ENCODE data around the gene ITGB5.

The ITGB5 gene

DNA sequence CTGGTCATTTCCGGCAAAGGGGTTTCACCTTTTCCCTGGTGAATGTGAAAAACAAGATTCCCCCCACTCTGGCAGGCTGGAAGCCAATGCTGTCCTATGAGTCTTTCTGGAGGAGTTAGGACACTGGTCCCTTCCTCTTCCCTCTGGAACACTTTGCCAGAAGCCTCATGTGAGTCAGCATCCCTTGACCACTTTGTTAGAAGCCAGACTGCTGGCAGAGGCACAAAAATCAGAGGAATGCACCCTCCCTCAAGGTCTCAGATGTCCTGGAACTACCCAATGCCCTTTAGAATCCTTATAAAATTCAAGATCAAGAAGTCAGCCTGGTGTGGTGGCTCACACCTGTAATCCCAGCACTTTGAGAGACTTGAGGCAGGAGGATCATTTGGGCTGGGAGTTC, 26.6 kb downstream of the ITGB5 start:
- no peak for DNase-seq (ENCODE audit: low read depth in 2 of 2)

DNA sequence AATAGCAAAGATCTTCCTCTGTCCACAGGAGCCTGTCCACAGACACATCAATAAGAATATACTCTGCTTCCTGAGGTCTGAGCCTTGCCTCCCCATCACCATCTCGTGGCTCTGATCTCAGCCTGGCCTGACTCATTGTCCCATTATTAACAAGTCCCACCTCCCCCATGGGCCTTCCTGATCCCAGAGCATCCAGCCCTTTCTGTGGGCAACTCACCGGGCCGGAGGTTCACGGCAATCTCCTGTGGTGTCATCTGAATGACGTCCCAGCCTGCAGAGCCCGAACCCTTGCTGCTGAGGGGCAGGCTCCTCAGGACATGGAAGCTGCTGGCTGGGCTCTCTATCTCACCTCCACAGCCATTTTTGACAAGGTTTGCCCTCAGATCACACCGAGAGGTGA, 28.1 kb downstream of the ITGB5 start:
- no peak for DNase-seq (ENCODE audit: low read depth in 2 of 2)

DNA sequence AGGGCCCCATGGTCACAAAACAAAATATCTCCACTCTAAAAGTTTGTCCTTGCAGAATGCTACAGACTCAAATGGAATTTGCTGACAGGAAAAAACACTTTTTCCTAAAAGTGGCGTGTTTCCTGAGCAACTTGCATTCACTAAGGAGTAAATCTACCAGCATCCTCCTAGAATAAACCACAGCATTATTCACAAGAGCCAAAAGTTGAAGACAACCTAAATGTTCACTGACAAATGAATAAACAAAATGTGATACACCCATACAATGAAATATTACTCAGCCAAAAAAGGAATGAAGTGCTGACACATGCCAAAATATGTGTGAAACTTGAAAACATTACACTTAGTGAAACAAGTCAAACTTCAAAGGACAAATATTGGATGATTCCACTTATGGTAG, 28.9 kb downstream of the ITGB5 start:
- no peak for DNase-seq (ENCODE audit: low read depth in 2 of 2)

- DNase-seq (ENCODE audit: low read depth in 2 of 2), result no peak
These were observed 30.5 kb downstream of the ITGB5 start for GRCh38 chr3:124856677-124857076.

GRCh38 chr3:124854009-124854408, 33.2 kb downstream of the ITGB5 start:
- DNase-seq (ENCODE audit: low read depth in 2 of 2), result no peak

DNA sequence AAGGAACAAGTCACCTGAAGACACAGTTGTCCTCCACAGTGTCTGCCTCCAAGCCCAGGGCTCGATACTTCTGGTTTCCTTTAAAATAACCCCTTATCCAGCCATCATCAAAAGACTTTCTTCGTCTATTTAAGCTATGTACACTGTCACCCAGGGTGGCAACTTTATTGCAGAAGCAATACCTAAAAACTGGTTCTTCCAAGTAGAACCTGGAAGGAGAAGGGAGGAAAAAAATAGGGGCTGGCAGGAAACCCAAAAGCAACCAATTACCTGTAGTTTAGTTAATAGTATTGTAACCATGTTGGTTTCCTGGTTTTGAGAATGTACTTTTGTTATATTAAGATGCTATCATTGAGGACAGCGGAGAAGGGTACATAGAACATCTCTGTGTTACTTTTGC, 33.7 kb downstream of the ITGB5 start:
- DNase-seq (ENCODE audit: low read depth in 2 of 2), result no peak

DNA sequence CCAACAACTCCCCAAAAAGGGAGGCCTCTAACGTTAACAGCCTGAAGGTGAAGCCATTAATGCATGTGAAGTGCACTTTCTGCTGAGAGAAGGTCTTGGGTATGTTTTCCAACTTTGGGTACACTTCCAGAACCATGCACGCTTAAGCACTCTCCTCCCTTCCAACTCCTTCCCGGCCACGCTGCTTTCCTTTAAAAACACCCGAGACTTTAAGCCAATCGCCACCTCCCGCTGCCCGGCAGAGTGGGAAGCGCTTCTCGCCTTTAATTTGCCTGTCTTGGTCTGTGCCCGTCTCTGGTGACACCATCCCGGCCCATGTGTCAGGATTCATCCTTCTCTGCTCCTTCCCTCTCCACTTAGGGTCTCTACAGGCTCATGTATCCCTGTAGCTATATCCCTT, 35.3 kb downstream of the ITGB5 start:
- DNase-seq (ENCODE audit: low read depth in 2 of 2), result no peak

GRCh38 chr3:124851136-124851535, 36.0 kb downstream of the ITGB5 start:
- no peak for DNase-seq (ENCODE audit: low read depth in 2 of 2)

DNA sequence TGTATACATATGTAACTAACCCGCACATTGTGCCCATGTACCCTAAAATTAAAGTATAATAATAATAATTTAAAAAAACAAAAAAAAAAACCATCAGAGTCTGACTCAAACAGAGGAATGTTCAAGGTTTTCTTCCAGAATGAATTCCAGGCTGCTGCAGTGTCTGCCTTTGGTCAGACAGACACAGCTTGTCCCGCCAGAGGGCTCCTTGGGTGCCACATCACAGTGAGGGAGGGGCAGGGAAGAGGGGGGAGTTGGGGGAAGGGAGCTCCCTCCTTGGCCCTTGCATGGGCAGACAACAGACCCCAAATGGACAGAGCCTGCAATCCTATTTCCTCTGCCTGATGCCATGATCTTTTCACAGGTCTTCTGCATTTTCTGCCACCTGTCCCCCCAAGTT, 36.5 kb downstream of the ITGB5 start:
- DNase-seq (ENCODE audit: low read depth in 2 of 2), result no peak

DNA sequence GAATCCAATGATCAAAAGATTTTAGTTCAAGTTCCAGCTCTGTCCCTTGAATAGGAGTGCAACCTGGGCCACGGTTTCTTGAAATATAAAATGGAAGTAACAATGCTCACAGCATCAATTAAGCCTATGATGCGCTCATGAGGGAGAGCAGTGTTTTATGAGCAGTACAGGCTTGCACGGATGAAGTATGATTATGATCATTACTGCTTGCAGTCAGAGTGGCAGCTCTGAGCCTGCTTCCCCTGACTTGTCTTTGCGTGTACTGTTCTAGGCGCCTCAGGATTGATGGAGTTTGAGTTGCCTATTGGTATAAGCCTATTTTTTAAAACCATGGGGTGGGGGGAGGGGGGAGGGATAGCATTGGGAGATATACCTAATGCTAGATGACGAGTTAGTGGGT, 37.0 kb downstream of the ITGB5 start:
- no peak for DNase-seq (ENCODE audit: low read depth in 2 of 2)

- no peak for DNase-seq (ENCODE audit: low read depth in 2 of 2)
These were observed 38.9 kb downstream of the ITGB5 start for GRCh38 chr3:124848300-124848699.

GRCh38 chr3:124847863-124848262, 39.3 kb downstream of the ITGB5 start:
- no peak for DNase-seq (ENCODE audit: low read depth in 2 of 2)

- no peak for DNase-seq (ENCODE audit: low read depth in 2 of 2)
These were observed 40.1 kb downstream of the ITGB5 start for GRCh38 chr3:124847051-124847450.

DNA sequence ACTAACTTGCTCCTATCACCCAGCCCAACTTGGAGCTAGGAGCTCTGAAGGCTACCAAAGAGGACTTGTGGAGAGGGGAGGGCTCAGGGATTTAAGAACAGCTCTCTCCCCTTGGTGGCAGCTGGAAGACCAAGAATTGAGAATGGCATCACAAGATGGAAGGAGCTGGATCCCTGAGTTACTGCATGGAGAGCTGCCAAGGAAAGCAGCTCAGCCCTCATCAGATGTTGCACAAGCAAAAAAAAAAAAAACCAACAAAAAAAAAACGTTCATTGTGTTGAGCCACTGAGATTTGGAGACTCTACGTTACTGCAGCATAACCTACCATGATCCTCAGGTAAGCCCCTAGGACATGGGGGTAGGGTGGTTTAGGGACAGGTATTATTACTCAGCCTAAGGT, 41.0 kb downstream of the ITGB5 start:
- no peak for DNase-seq (ENCODE audit: low read depth in 2 of 2)

DNA sequence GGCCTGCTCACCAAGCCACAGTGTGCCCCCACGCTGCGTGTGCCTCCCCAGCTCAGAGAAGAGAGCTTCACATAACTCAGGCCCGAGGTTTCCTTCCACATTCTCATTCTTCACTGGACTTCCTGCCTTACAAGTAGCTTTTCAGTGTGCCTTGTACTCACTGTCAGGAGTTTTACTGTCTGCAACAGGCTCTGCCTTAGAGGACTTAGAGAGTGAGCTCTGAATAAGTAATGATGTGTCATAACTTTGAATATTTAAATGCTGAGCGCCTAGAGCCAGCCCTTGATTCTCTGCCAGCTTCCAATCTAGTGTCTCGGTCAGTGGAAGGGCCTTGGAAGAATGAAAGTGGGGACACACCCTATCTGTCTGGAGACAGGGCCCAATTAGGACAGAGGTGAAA, 41.8 kb downstream of the ITGB5 start:
- no peak for DNase-seq (ENCODE audit: low read depth in 2 of 2)

DNA sequence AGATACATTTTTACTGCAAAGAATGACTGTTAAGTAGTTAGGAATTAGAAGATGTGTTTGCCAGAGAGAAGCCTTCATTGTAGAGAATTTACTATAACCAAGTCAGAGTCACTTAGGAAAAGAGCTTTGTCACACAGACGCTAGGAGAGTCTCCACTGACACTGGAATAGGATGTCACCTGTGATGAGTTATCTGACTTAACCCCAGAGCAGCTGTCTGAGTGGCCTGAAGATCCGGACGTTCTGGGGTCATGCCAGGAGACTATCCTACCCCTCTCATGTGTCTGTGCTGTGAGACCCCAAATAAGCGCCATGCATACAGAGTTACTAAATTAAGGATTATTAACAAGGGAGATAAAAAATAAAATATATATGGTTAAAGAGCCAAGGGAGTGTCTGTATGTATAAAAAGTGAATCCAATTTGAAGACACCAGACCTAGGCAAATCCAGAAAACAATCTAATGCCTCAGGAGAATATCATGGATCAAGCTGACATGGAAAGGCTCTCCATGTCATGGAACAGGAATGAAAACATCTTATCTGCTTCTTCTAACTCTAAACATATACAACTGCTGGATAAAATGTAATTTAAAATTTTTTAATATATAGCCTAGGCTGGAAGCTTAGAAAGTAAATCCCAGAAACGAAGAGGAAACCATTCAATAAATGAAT, 43.5 kb downstream of the ITGB5 start:
- DNase-seq (ENCODE audit: low read depth in 2 of 2), result no peak

DNA sequence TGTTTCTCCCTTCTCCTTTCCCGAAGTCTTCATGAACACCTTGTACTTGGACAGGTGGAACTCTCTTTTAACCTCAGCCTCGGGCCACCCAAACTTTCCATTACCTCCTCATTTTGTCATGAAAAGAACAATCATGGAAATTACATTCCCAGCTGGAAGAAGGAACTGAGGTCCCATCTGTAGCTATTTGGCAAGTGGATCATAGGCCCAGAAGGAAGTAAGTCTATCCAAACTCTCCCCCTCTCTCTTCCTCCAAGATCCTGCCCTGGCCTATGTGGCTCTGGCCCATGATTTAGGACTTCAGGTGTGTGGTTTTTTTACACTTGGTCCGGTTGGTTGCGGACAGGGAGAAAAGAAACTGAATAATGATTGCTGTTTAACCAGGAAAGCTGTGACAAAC, 44.1 kb downstream of the ITGB5 start:
- no peak for DNase-seq (ENCODE audit: low read depth in 2 of 2)

GRCh38 chr3:124841517-124841916, 45.6 kb downstream of the ITGB5 start:
- DNase-seq (ENCODE audit: low read depth in 2 of 2), result no peak

GRCh38 chr3:124840331-124840730, 46.8 kb downstream of the ITGB5 start:
- DNase-seq (ENCODE audit: low read depth in 2 of 2), result no peak

DNA sequence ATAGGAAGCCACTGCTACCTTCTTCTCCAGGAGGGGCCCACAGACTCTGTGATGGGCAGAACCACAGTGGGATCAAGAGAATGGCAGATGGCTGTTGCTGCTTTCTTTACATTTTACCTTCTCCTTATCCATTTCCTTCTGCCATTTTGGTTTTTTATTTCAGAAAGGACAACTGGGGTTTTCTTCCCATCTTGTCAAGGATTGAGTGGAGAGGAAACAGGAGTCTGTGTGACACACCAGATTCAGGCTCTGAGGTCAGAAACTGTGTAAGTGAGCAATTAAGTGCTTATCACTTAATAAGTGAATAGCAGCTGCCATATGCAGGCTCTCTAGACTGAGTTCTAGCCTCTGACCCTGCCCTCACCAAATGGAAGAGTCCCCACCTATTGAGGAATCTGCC, 47.3 kb downstream of the ITGB5 start:
- no peak for DNase-seq (ENCODE audit: low read depth in 2 of 2)

- no peak for DNase-seq (ENCODE audit: low read depth in 2 of 2)
These were observed 48.2 kb downstream of the ITGB5 start for GRCh38 chr3:124838963-124839362.

GRCh38 chr3:124837730-124838186, 49.4 kb downstream of the ITGB5 start:
- DNase-seq (ENCODE audit: low read depth in 2 of 2), result no peak

GRCh38 chr3:124837065-124837464, 50.1 kb downstream of the ITGB5 start:
- no peak for DNase-seq (ENCODE audit: low read depth in 2 of 2)

DNA sequence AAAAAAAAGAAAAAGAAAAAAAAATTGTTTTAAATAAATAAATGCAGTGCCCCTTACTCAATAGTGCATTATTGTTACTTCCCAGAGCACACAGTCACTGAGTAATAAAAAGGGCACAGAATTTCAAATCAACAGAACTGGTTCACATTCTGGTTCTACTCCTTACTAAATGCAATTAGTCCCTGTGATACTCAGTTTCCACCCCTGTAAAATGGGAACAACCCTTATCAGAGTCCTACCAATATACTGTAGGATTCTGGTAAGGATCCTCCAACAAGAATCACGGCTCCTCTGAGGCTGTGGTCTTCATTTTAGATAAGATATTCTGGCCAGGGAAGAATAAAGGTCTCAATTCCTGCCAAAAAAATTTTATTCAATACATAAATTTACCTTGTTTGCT, 50.7 kb downstream of the ITGB5 start:
- no peak for DNase-seq (ENCODE audit: low read depth in 2 of 2)

Measured in stimulated activated CD8-positive, alpha-beta memory T cell treated with anti-CD3 and anti-CD28 coated beads, Interleukin-7, amount 100 ng/mL, for 1 hour (primary cell).